ENCODE measurements around the gene MICALL2.
A peak's percentile ranks its signal among the peaks of the same experiment; 100 is the strongest.

MICALL2 gene

GRCh38 chr7:1475991-1476390 is 16.7 kb upstream of the MICALL2 start:
- TF ChIP-seq, protein P1, sequence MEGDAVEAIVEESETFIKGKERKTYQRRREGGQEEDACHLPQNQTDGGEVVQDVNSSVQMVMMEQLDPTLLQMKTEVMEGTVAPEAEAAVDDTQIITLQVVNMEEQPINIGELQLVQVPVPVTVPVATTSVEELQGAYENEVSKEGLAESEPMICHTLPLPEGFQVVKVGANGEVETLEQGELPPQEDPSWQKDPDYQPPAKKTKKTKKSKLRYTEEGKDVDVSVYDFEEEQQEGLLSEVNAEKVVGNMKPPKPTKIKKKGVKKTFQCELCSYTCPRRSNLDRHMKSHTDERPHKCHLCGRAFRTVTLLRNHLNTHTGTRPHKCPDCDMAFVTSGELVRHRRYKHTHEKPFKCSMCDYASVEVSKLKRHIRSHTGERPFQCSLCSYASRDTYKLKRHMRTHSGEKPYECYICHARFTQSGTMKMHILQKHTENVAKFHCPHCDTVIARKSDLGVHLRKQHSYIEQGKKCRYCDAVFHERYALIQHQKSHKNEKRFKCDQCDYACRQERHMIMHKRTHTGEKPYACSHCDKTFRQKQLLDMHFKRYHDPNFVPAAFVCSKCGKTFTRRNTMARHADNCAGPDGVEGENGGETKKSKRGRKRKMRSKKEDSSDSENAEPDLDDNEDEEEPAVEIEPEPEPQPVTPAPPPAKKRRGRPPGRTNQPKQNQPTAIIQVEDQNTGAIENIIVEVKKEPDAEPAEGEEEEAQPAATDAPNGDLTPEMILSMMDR (IDR thresholded peaks at IDR 0.05): no peak
- TF ChIP-seq ZFX (IDR thresholded peaks at IDR 0.05; ENCODE audit: borderline replicate concordance): no peak
- no peak overlapping the region for H3K27ac ChIP-seq

DNA sequence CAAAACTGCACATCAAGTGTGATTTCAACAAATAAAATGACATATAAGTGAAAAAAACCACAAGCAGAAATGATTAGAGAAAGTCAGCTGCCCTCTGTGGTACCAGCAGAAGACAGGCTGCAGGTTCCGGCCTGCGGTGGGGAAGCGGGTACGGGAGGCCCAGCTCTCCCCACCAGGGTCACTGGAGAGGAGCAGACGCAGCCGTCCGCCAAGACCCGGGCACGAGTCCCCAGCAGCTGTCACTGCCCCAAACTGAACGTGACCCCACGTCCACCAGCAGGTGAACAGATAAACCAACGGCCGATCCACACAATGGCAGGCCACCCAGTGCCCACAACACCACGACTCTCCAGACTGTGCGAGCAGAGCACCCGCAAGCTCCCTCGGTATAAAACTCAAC is 16.1 kb upstream of the MICALL2 start:
- TF ChIP-seq ZFX (IDR thresholded peaks at IDR 0.05; ENCODE audit: borderline replicate concordance): no peak
- TF ChIP-seq, protein P1 (IDR thresholded peaks at IDR 0.05): no peak
- peak overlapping the region; percentile 63; the same call in 1 of the 2 replicates for H3K27ac ChIP-seq

GRCh38 chr7:1474736-1475135 is 15.5 kb upstream of the MICALL2 start:
- TF ChIP-seq ZFX (IDR thresholded peaks at IDR 0.05; ENCODE audit: borderline replicate concordance): no peak
- TF ChIP-seq, protein P1 (IDR thresholded peaks at IDR 0.05): no peak
- peak overlapping the region; percentile 63 for H3K27ac ChIP-seq

- TF ChIP-seq, protein P1 (IDR thresholded peaks at IDR 0.05): peak; percentile 99
- no peak for TF ChIP-seq ZFX (IDR thresholded peaks at IDR 0.05; ENCODE audit: borderline replicate concordance)
- peak overlapping the region; percentile 63 for H3K27ac ChIP-seq
Measured at GRCh38 chr7:1473864-1474512, 14.7 kb upstream of the MICALL2 start.

DNA sequence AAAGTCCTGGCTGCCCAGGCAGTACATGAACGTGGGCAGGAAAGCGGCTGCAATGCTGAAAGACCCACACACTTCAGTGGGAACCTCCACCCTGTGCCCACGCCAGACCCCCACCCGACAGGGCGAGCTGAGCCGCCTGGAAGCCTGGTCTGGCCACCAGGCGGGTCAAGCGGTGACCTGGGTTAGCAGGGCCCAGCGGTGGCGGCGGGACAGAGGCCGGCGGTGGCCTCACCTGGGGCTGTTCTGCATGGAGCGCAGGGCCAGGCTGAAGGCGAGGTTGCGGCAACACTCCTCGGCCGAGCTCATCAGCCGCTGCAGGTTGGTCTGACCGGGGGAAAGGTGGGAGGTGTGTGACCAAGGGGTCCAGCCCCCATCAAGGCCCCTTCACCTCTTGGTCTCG is 11.6 kb upstream of the MICALL2 start:
- TF ChIP-seq, protein P1 (IDR thresholded peaks at IDR 0.05): no peak
- no peak for TF ChIP-seq ZFX (IDR thresholded peaks at IDR 0.05; ENCODE audit: borderline replicate concordance)

GRCh38 chr7:1468643-1469298 is 9.5 kb upstream of the MICALL2 start:
- no peak for TF ChIP-seq ZFX (IDR thresholded peaks at IDR 0.05; ENCODE audit: borderline replicate concordance)
- TF ChIP-seq, protein P1 (IDR thresholded peaks at IDR 0.05): no peak
- no peak overlapping the region for H3K27ac ChIP-seq

More for the DNA sequence above, 11.6 kb upstream of the MICALL2 start:
- no peak overlapping the region for H3K27ac ChIP-seq

DNA sequence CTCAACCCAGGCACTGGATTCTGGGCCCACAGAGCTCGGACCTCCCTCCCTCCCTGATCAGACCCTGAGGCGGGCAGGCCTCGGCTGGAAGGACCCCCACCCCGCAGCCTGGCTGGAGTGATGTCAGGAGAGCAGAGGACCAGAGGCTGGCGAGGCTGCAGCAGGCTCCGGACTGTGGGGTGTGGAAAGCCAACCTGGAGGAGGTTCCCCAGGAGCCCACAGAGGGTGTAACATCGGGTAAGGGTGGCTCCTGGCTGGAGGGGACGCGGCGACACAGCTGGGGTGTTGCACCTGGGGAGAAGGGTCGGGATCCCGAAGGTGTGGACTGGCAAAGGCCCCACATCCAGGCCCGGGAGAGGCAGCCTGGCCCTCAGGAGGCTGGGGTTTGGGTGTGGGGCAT is 8.9 kb upstream of the MICALL2 start:
- H3K27ac ChIP-seq: no peak overlapping the region; the same call in 1 of the 2 replicates
- TF ChIP-seq ZFX (IDR thresholded peaks at IDR 0.05; ENCODE audit: borderline replicate concordance): no peak
- TF ChIP-seq, protein P1 (IDR thresholded peaks at IDR 0.05): no peak

Data from 22Rv1 (cell line).